Measurements from ENCODE around the gene PNMA1.

The PNMA1 gene

GRCh38 chr14:73757876-73758391 is 43.8 kb upstream of the PNMA1 start:
- H3K36me3 ChIP-seq (ENCODE audit: low read depth): 0 out of 2 replicates have a peak, but pooled peaks cover 4% of the 10 kb centered on the region
- H3K27ac ChIP-seq (ENCODE audit: poor library complexity, severe bottlenecking): peak overlapping the region; percentile 99
- peaks cover 64% of the 10 kb centered on the region for H3K4me1 ChIP-seq (ENCODE audit: insufficient read depth, poor library complexity, severe bottlenecking)
- ATAC-seq (ENCODE audit: low read depth) (no peak), DNase-seq (ENCODE audit: low spot score) (no peak)
- no peak for TF ChIP-seq CTCF (IDR thresholded peaks at IDR 0.05; ENCODE audit: poor library complexity, severe bottlenecking)
- H3K4me3 ChIP-seq (ENCODE audit: severe bottlenecking): peak overlapping the region; percentile 78
- no peaks in the 10 kb centered on the region for H3K9me3 ChIP-seq (ENCODE audit: severe bottlenecking)
- H3K27me3 ChIP-seq (ENCODE audit: insufficient read depth, poor library complexity, severe bottlenecking): no peaks in the 10 kb centered on the region

- no peaks in the 10 kb centered on the region for H3K9me3 ChIP-seq (ENCODE audit: severe bottlenecking)
- peaks cover 4% of the 10 kb centered on the region; the same call in 1 of the 2 replicates for H3K36me3 ChIP-seq (ENCODE audit: low read depth)
- TF ChIP-seq CTCF (IDR thresholded peaks at IDR 0.05; ENCODE audit: poor library complexity, severe bottlenecking): no peak
- H3K27ac ChIP-seq (ENCODE audit: poor library complexity, severe bottlenecking): peak overlapping the region; percentile 99
- ATAC-seq (ENCODE audit: low read depth): no peak
- no peak for DNase-seq (ENCODE audit: low spot score)
- no peak overlapping the region for H3K4me3 ChIP-seq (ENCODE audit: severe bottlenecking)
- peaks cover 70% of the 10 kb centered on the region for H3K4me1 ChIP-seq (ENCODE audit: insufficient read depth, poor library complexity, severe bottlenecking)
- H3K27me3 ChIP-seq (ENCODE audit: insufficient read depth, poor library complexity, severe bottlenecking): no peaks in the 10 kb centered on the region
Measured at GRCh38 chr14:73757381-73757780, 43.2 kb upstream of the PNMA1 start.

GRCh38 chr14:73755434-73756014 is 41.3 kb upstream of the PNMA1 start:
- Histone ChIP-seq H3K36me3 (ENCODE audit: low read depth) (peaks cover 11% of the 10 kb centered on the region), H3K4me1 (ENCODE audit: insufficient read depth, poor library complexity, severe bottlenecking) (peaks cover 78% of the 10 kb centered on the region), H3K27me3 (ENCODE audit: insufficient read depth, poor library complexity, severe bottlenecking) (no peaks in the 10 kb centered on the region), H3K9me3 (ENCODE audit: severe bottlenecking) (no peaks in the 10 kb centered on the region), H3K27ac (ENCODE audit: poor library complexity, severe bottlenecking) (peak overlapping the region; percentile 99), H3K4me3 (ENCODE audit: severe bottlenecking) (no peak overlapping the region)
- ATAC-seq (ENCODE audit: low read depth) (no peak), DNase-seq (ENCODE audit: low spot score) (no peak)
- TF ChIP-seq CTCF (IDR thresholded peaks at IDR 0.05; ENCODE audit: poor library complexity, severe bottlenecking): no peak

GRCh38 chr14:73754911-73755360 is 40.8 kb upstream of the PNMA1 start:
- Histone ChIP-seq H3K4me3 (ENCODE audit: severe bottlenecking) (no peak overlapping the region), H3K36me3 (ENCODE audit: low read depth) (peaks cover 14% of the 10 kb centered on the region), H3K27ac (ENCODE audit: poor library complexity, severe bottlenecking) (peak overlapping the region; percentile 99), H3K9me3 (ENCODE audit: severe bottlenecking) (no peaks in the 10 kb centered on the region), H3K4me1 (ENCODE audit: insufficient read depth, poor library complexity, severe bottlenecking) (peaks cover 82% of the 10 kb centered on the region), H3K27me3 (ENCODE audit: insufficient read depth, poor library complexity, severe bottlenecking) (no peaks in the 10 kb centered on the region)
- no peak for TF ChIP-seq CTCF (IDR thresholded peaks at IDR 0.05; ENCODE audit: poor library complexity, severe bottlenecking)
- DNase-seq (ENCODE audit: low spot score) (no peak), ATAC-seq (ENCODE audit: low read depth) (no peak)
